H1 (cell line): ENCODE results near the gene CDH11. TPM values are rescaled to one million over a fixed set of nuclear protein-coding genes. Genes with fewer than 3 reads are reported as not detected.

Source experiments
- BRCA1 ChIP-seq: IDR thresholded peaks from 2 replicates; pipeline ENCODE4 v1.6.1; 2012; ENCODE audit warnings: low read depth, low read length, improper control_type of control experiment
- CHD7 ChIP-seq: fragments of 300-600 bp; sonication (generic); IDR thresholded peaks from 2 replicates; pipeline ENCODE4 v1.7.1; 2012; ENCODE audit warnings: low read length, moderate library complexity, mild to moderate bottlenecking, inconsistent platforms; ENCODE audit not compliant: insufficient replicate concordance
- POU5F1 ChIP-seq: IDR thresholded peaks from 2 replicates; pipeline ENCODE4 v1.6.1; 2011; ENCODE audit warnings: low read depth, mild to moderate bottlenecking, low read length, moderate library complexity
- TCF12 ChIP-seq: IDR thresholded peaks from 2 replicates; pipeline ENCODE4 v1.6.1; 2011; ENCODE audit warnings: low read depth, mild to moderate bottlenecking, low read length
- polyA plus RNA-seq, 7 experiments: library from polyadenylated mRNA; depleted of rRNA in 3 of 7; stranded (reverse) in 5 of 7; unstranded in 2 of 7; fragments of >200 nt in 5 of 7; fragments of 200-250 nt in 2 of 7; gene quantifications; 1 replicate in 5 of 7; 2 replicates in 1 of 7; 4 replicates in 1 of 7; pipeline versions ENCODE4 v1.2.1 to v1.2.3, GENCODE V29; 2011 to 2013; ENCODE audit warnings: missing spikeins in 2 of 7, mixed read lengths in 2 of 7
- total RNA-seq: library from RNA; stranded (reverse); fragmentation: NEBNext Ultra II Directional; extraction: Animal tissue kit (Norgen Biotek cat#: 25700); gene quantifications from 2 replicates; pipeline ENCODE4 v1.2.1, GENCODE V29; 2021

The CDH11 gene
- total and polyA plus RNA-seq, 2 of the 8 experiments (the other 6 are each of a cell fraction or from before 2014, with no cell fraction given), result 3.3 to 8.4 TPM

- TF ChIP-seq CHD7 (no peak), TCF12 (no peak), BRCA1 (no peak), POU5F1 (no peak)
These were observed 131.8 kb downstream of the CDH11 start (continued) for GRCh38 chr16:64990101-64990500.
